K562 (cell line): ENCODE results near the gene CD38.

Source experiments
- GTF2F1 ChIP-seq: IDR thresholded peaks from 2 replicates; pipeline ENCODE4 v1.6.1; 2011; ENCODE audit warnings: low read depth, low read length, improper control_type of control experiment
- JUND ChIP-seq, 2 experiments: IDR thresholded peaks; 2 replicates in 1 of 2; 3 replicates in 1 of 2; pipeline ENCODE4 v1.6.1; 2011; ENCODE audit warnings: borderline replicate concordance in 2 of 2, low read depth in 2 of 2, low read length in 2 of 2, improper control_type of control experiment in 1 of 2, missing biosample characterization in 1 of 2, missing genetic modification characterization in 1 of 2, missing genetic modification reagents in 1 of 2
- MTA2 ChIP-seq: fragments of 450-650 bp; IDR thresholded peaks from 2 replicates; pipeline ENCODE4 v1.6.1; 2016; ENCODE audit warnings: low read depth
- ZFX ChIP-seq: sonication (generic); formaldehyde crosslinking; IDR thresholded peaks from 2 replicates; pipeline ENCODE4 v1.8.0; 2022; ENCODE audit warnings: mild to moderate bottlenecking, missing genetic modification reagents, moderate library complexity

DNA sequence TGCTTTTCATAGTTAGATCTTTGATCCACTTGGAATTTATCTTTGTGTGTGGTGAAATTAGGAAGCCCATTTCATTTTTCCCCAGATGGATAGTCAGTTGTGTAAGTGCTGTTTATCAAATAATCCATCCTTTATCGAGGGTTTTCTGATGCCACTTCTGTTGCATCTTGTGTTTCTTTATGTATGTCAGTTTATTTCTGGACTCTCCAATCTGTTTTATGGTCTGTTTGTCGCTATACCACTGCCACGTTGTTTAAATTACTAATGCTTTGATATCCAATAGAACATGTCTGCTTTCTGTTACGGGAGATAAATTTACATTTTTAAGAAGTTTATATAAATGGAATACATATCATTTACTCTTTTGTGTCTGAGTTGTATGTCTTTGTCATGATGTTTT, 21.0 kb downstream of the CD38 start:
- TF ChIP-seq GTF2F1, result no peak
- TF ChIP-seq ZFX (CRISPR knock-in tag), result no peak
- no peak for TF ChIP-seq JUND (IDR thresholded peaks at IDR 0.05; ENCODE audit: borderline replicate concordance, low read depth, low read length)
- TF ChIP-seq JUND (tag; IDR thresholded peaks at IDR 0.05; ENCODE audit: borderline replicate concordance, low read depth, low read length), result no peak
- TF ChIP-seq MTA2, result no peak
